Bronchial epithelial cell (primary cell): ENCODE results near the gene C14orf119. TPM values are rescaled to one million over a fixed set of nuclear protein-coding genes. Genes with fewer than 3 reads are reported as not detected.
A peak's percentile ranks its signal among the peaks of the same experiment; 100 is the strongest.

Source experiments
- DNase-seq: peaks from one replicate; pipeline ENCODE4 v3.0.0-alpha.2; 2010; ENCODE audit warnings: low read depth
- FAIRE-seq: peaks from 2 replicates; lab custom pipeline; 2011; peaks lifted over from hg19 to GRCh38; lab: Jason Lieb, UNC
- H3K27me3 ChIP-seq: 2 replicates; pipeline ENCODE4 v1.5.1; 2011; ENCODE audit warnings: low read length; ENCODE audit not compliant: control insufficient read depth, insufficient read depth
- H3K36me3 ChIP-seq: 2 replicates; pipeline ENCODE4 v1.5.1; 2011; ENCODE audit warnings: low read length; ENCODE audit not compliant: control insufficient read depth, insufficient read depth
- H3K4me3 ChIP-seq: 2 replicates; pipeline ENCODE4 v1.5.1; 2011; ENCODE audit warnings: mild to moderate bottlenecking, low read depth, low read length, control low read depth
- total RNA-seq: library from RNA; depleted of rRNA; stranded (reverse); fragments of >200 nt; gene quantifications from 2 replicates; pipeline ENCODE4 v1.2.1, GENCODE V29; 2014
- TF ChIP-seq, protein P1 (sequence below): IDR thresholded peaks from 2 replicates; pipeline ENCODE4 v1.5.1; 2011; ENCODE audit warnings: mild to moderate bottlenecking, moderate library complexity, low read length, control low read depth, inconsistent platforms; ENCODE audit not compliant: insufficient read depth, severe bottlenecking

The C14orf119 gene
- total RNA-seq, 1 donor from 2014 or later: 51.9 TPM

DNA sequence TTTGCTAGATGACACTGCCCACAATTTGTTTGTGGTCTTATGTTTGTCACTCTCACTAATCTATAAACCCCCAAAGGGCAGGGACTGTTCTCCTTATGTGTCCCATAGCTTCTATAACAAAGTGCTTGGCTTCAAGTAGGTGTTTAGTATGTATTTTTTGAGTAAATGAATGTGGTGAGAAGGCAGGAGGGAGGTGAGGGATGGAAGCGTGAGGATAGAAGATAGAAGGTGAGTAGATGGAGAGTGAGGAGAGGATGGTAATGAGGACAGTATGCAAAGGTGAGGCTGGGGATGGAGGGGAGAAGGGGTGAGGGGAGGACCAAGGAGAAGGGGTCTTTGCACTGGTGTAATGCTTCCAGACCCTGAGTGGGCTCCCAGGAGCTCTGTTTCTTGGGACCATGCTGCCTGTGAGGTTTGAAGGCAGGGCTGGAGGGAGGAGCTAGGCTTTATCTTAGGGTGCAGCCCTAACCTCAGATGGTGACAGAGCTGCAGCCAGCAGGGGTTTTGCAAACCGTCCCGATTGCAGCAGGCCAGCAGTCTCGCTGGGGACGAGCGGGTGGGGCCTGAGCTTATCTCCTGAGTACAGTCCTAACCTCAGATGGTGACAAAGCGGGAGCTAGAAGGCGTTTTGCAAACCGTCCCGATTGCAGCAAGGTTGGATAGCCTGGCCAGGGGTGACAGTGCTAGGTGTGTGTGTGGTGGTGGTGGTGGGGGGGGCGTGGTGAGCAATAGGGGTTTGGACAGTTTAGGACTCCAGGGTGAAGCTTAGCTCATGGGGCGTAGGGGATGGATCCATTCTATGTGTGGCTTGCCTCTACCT lies 17.3 kb downstream of the C14orf119 start:
- Histone ChIP-seq H3K27me3 (peaks cover 2% of the 10 kb centered on the region), H3K4me3 (no peak overlapping the region), H3K36me3 (no peaks in the 10 kb centered on the region)
- FAIRE-seq: no peak
- no peak for DNase-seq
- TF ChIP-seq, protein P1, sequence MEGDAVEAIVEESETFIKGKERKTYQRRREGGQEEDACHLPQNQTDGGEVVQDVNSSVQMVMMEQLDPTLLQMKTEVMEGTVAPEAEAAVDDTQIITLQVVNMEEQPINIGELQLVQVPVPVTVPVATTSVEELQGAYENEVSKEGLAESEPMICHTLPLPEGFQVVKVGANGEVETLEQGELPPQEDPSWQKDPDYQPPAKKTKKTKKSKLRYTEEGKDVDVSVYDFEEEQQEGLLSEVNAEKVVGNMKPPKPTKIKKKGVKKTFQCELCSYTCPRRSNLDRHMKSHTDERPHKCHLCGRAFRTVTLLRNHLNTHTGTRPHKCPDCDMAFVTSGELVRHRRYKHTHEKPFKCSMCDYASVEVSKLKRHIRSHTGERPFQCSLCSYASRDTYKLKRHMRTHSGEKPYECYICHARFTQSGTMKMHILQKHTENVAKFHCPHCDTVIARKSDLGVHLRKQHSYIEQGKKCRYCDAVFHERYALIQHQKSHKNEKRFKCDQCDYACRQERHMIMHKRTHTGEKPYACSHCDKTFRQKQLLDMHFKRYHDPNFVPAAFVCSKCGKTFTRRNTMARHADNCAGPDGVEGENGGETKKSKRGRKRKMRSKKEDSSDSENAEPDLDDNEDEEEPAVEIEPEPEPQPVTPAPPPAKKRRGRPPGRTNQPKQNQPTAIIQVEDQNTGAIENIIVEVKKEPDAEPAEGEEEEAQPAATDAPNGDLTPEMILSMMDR: no peak

DNA sequence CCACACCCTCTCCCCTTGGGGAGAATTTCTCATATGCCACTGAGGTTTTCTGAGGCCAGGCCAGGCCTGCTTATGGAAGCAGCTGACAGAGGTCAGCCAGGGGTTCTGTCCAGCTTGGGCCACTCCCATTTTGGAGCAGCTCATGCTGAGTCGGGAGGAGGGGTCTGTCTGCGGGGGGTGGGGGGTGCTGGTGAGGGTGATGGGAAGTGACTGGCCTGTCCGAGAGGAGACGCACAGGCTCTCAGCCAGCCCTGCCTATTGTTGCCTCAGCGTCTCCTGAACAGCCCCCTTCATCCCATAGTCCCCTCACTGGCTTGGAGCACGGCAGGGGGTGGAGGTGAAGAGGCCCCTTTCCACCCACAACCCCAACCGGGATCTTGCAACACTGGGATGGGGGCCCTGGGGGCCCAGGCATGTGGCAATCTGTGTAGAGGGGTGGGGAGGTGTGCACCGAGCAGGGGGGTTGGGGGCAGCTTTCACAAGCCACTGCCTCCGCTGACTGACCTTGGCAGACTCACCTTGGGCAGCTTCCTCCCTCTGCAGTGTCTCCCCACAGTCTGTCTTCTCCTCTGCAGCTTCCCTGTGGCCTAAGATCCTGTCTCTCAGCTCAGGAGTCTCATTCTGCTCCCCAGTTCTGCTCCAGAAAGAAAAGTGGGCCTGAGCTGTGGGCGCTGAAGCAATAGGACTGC lies 18.3 kb downstream of the C14orf119 start:
- no peak overlapping the region for H3K4me3 ChIP-seq
- TF ChIP-seq, protein P1: no peak
- peaks cover 2% of the 10 kb centered on the region for H3K27me3 ChIP-seq
- DNase-seq: no peak
- FAIRE-seq: no peak
- H3K36me3 ChIP-seq: no peaks in the 10 kb centered on the region

DNA sequence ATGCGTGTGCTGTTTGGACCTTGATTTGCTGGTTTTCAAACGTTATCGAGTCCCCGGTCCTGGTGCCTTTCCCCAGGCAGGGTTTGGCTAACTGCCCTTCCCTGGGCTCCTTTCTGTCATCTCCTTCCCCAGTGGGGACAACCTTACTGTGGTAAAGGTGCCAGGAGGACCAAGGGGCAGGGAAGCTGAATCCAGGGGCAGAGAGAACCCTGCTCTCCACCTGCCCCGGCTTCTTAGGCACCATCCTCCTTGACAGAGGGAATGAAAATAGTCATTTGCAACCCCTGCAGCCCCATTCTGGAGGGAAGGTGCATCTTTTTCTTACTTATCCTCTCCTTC lies 18.8 kb downstream of the C14orf119 start:
- H3K4me3 ChIP-seq: no peak overlapping the region
- FAIRE-seq: no peak
- TF ChIP-seq, protein P1: no peak
- no peaks in the 10 kb centered on the region for H3K36me3 ChIP-seq
- no peak for DNase-seq
- H3K27me3 ChIP-seq: peaks cover 2% of the 10 kb centered on the region

DNA sequence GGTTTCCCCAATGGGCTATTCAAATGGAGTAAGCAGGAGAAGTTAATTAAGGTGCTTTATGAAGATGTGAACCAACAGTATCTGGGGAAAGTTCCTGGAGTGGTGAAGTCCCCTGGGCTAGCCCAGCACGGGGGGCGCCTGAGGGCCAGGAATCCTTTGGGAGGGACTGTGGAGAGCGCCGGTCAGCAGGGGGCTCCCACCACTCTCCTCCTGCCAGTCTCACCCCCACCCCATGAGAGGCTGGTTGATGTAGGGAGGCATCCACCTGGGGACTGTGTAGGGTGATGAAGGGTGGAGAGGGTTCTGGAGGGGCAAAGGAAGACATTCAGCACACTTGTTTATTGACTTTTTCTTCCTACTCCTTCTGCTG lies 19.3 kb downstream of the C14orf119 start:
- peaks cover 2% of the 10 kb centered on the region for H3K27me3 ChIP-seq
- no peak overlapping the region for H3K4me3 ChIP-seq
- FAIRE-seq (no peak), DNase-seq (no peak)
- H3K36me3 ChIP-seq: no peaks in the 10 kb centered on the region
- TF ChIP-seq, protein P1: no peak

DNA sequence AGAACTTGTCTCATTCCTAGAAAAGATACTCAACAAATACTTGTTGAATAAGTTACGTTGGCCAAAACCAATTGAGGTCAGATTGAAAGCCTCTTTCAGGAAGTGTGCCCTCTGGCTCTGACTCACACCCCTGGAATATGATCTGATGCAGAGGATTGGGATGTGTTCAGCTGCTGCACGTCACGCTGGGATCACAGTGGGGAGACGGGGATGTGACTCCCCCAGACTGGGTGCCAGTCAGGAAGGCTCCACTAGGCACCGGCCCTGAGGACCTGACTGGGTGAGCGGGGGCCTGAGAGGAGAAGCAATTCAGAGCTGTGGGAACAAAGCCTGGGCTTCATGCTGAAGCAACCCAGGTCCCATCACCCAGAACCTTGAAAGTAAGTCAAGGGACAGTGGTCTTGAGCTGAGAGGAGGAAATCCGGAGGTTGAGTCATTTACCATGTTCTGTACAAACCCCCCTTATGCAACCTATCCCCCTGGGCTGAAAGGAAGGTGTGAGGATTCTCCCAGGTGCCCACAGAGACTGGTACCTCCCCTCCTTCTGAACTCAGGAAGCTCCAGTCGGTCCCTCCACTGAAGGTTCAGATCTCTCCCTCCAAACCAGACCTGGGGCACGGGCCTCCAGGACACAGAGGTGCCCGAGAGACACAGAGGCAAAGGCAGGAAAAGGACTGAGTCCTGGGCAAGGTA lies 19.9 kb downstream of the C14orf119 start:
- no peaks in the 10 kb centered on the region for H3K36me3 ChIP-seq
- H3K4me3 ChIP-seq: no peak overlapping the region
- no peak for FAIRE-seq
- TF ChIP-seq, protein P1: no peak
- DNase-seq: peak; percentile 97
- peaks cover 2% of the 10 kb centered on the region for H3K27me3 ChIP-seq
